HG02678 (cell line): ENCODE results near the gene IL4R.
A peak's percentile ranks its signal among the peaks of the same experiment; 100 is the strongest.
"Not testable (repeated sequence)": the region's sequence is repeated elsewhere in the genome, so short reads cannot be mapped to it uniquely, and the experiment has no call there.

ENCODE experiments used
- ATAC-seq: cut with Tn5 transposase; IDR thresholded peaks from one replicate; pipeline ENCODE4 v1.9.1; 2021; ENCODE audit warnings: mild to moderate bottlenecking, moderate library complexity; ENCODE audit not compliant: unreplicated experiment

Gene IL4R

DNA sequence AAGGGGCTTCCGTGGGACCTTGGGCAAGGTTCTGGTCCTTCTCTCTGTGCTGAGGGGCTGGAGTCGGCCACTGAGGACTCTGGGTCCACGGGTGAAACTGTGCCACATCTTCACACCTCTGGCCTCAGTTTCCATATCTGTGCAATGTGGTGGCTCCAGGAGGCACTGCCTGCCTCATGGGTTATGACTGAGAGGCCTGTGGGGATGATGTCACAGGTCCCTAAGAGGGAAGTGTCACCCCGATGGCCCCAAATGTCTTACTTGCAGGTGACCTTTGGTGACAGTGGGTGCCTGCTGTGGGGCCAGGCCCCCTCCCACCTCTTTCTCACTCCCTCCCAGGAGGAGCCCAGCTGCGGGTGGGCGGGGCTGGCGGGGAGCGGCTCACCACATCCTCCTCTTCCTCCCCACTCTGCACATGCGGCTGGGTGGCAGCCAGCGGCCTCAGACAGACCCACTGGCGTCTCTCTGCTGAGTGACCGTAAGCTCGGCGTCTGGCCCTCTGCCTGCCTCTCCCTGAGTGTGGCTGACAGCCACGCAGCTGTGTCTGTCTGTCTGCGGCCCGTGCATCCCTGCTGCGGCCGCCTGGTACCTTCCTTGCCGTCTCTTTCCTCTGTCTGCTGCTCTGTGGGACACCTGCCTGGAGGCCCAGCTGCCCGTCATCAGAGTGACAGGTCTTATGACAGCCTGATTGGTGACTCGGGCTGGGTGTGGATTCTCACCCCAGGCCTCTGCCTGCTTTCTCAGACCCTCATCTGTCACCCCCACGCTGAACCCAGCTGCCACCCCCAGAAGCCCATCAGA is 88.2 kb downstream of the IL4R start, which contains the start of gene IL21R:
IL21R (plus strand) TSS at position 407 of the 801 bp plus-strand sequence. CDS start 27,898 bp downstream, outside the sequence.
- ATAC-seq = peak; percentile 58

DNA sequence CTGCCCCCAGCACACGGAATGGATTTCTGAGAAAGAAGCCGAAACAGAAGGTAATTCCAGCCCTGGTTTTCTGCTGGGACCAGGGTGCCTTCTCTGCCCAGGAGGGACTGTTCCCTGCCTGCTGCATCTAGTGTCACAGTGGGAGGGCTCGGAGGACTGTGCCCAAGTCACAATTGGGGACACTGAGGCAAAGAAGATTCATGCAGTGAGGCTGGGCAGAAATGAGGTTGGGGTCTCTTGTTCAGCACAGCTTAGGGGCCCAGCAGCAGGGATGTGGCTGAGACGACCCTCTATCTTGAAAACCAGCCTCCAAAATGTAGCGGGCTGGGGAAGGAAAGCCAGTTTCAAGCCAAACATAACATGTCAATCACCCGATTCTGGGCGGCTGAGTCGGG is 88.8 kb downstream of the IL4R start:
- no peak for ATAC-seq

DNA sequence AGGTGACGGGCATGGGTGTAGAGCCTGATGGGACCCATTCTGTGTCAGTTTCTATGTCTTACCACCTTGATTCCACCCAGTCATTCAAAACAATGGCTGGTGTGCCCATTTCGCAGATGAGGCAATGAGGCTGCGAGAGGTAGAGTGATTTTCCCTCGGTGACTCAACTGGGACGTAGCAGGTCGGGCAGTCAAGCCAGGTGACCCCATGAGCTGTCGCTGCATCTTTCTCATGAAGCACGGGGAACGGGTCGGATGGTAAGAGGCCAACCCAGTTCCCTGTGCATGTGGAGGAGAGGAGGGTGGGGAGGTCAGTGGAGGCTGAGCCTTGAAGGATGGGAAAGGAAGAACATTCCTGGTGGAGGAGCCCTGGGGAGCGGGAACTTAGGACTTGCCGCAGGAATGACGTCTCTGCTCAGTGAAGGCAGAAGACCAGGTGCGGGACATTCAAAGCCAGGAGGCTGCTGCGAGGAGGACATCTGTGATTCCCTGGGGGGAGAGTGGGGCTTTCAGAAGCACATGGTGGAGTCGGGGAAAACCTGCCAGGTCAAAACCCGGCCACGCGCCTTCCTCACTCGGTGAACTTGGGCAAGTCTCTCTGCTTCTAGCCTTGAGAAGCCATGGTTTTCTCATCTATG is 89.3 kb downstream of the IL4R start:
- no peak for ATAC-seq

DNA sequence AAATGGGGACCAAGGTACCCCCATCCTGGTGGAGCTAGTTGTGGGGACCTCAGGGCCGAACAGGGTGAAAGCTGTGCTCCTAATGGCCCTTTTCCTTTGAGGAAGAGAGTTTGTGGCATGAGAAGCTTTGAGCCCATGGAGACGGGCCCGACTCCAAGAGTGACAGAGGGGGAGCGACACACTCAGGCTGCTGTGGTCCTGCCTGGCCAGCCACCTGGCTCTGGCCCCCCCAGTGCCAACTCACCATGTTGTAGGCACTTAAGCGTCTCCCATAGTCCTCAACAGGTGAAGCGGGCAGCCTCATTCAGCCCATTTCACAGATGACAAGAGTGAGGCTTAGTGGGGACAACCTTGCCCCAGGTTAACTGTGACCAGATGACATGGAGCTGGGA is 89.8 kb downstream of the IL4R start:
- no peak for ATAC-seq

DNA sequence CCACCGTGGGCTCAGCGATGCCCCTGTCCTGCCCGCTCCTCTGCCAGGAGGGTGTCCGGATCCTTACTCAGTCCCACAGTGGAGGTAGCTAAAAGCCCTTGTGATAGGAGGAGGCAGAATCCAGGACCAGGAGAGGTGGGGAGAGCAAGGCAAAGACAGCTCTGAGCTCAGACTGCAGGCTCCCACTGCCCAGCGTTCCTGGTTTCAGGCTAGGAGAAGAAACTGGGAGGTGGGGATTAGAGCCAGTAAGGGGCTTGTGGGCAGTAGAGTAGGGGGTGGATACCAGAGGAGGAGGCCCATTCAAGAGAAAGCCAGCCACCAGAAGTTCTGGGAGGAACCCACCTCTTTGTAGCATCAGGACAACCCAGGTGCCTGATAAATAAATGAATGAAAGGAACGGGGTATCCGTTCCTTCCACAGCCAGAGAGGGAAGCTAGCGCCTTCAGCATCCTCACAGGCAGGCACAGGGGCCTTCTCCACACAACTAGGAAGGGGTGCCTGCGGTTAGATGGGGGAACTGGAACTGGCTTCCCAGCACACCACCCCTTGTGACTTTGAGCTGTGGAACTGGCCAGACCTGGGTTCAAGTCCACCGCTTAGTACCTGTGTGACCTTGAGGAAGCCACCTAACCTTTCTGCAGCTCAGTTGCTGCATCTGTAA is 90.5 kb downstream of the IL4R start:
- ATAC-seq = no peak

DNA sequence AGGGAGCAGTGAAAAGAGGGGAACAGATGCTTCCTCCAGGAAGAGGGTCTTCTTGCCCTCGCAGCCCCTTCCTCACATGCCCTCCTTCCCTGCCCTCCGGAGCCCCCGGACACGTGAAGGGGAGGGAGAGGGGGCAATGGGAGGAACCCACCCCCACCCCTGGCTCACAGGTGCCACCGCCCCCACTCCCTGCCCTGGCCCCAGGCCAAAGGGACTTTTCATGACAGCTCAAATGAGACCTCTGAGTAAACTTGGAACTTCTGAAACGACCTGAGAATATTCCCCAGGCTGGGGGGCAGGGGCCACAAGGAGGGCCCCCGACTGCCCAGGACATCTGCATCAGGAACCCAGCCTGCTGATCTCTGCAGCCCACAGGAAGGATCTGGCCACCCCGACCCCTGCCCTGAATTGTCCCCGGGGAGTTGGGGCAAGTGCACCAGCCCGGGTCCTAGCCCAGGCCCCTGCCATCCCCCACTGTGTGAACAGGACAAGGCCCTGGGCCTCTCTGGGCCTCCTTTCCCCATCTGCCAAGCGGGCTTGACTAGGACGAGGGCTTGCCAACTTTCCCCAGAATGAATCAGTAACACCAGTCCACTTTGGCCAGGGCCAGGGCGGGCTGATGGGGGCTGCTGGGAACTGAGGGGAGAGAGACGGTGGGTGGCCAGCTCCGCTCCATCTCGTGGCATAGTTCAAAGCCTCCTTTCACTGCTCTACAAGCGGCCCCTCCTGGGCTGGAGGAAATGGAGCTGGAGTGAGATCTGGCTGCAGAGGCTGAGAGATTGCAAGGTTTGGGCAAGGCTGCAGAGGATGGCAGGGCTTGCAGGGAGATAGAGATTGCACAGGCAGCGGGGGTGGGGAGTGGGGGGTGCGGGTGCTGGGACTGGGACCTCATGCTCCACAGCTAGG is 92.0 kb downstream of the IL4R start:
- ATAC-seq = no peak

DNA sequence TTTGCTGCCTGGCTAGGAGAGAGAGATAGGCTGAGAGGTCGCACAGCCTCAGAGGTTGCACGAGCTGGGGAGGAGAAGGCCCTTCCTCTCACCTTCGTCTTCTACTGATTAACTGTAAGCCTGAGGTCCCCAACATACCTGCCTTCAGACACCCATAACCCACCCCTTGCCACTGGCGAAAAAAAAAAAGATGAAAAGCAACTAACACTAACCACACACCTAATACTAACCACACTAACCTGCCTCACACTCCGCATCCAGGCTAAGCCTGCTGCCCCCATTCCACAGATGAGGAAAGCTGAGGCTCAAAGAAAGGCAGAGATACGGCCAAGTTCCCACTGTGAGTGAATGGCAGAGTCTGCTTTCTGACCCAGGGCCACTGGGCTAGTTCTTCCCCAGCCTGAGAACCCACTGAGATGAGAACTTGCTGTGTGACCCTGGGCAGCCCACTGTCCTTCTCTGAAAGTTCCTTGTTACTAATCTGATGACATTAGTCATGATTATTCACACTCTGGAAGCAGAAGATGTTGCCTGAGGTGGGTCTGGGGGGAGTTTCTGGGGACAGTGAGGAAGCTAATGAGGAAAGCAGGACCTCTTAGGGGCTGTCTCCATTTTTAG is 92.8 kb downstream of the IL4R start:
- no peak for ATAC-seq

DNA sequence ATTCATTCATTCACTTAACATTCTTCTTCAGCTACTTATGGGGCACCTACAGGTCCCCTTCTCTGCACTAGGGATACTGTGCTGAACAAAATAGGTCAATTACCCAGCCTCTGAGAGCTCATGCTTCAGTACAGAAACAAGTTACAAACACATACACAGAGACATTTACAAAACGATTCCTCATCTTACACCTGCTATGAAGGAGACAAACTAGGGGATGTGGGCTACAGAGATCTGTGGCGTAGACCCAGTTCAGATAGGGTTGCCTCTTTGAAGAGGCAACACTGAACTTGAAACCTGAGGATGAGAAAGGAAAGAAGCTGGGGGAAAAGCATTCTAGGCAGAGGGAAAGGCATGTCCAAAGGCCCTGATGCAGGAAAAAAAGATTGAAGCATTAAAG is 93.4 kb downstream of the IL4R start:
- ATAC-seq = no peak

DNA sequence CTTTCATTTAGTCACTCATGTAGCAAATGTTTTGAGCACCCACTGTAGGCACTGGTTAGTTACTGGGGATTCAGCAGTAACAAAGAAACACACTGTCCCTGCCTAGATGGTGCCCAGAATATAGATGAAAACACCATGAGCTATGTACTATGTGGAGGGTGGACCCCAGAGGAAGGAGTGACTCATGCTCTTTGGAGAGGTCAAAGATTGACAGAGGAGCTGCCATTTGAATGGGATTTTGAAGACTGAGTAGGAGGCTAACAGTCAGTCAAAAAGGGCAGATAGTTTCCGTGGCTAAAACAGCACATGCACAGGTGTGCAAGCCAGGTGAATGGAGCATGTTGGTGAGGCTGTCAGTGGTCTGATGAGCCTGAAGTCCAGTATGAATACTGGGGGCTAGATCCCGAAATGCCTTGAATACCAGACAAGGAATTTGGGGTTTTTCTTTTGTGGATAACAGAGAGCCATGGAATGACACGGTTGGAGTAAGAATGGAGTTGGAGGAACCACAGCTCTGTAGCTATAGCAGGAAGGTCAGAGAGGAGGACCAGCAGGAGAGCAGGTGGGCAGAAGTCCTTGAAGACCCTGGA is 94.3 kb downstream of the IL4R start:
- peak; percentile 43 for ATAC-seq

DNA sequence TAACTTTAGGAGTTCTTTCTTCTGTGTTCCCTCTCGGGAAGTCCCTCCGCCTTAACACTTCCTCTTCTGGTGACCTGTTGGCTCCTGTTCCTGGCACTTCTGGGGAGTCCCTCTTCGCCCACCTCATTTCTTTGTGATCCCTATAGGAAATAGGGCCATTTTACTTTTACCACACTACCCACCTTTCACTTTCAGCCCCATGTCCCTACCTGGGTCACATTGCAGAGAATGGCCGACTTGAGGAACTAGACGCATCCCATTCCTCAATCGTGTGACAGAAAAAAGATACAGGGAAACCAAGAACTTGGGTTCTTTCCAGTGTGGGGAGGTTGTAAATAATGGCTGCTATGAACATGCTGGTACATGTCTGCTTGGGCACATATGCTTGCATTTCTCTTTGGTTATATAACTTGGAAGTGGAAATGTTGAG is 94.8 kb downstream of the IL4R start:
- no peak for ATAC-seq

DNA sequence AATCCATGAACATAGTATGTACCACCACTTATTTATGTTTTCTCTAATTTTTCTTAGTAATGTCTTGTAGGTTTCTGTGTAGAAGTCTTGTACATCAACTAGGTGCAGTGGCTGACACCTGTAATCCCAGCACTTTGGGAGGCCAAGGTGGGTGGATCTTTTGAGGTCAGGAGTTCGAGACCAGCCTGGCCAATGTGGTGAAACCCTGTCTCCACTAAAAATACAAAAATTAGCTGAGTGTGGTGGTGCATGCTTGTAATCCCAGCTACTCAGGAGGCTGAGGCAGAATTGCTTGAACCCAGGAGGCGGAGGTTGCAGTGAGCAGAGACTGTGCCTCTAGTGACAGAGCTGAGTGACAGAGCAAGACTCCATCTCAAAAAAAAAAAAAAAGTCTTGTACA is 96.2 kb downstream of the IL4R start:
- not testable (repeated sequence) for ATAC-seq

DNA sequence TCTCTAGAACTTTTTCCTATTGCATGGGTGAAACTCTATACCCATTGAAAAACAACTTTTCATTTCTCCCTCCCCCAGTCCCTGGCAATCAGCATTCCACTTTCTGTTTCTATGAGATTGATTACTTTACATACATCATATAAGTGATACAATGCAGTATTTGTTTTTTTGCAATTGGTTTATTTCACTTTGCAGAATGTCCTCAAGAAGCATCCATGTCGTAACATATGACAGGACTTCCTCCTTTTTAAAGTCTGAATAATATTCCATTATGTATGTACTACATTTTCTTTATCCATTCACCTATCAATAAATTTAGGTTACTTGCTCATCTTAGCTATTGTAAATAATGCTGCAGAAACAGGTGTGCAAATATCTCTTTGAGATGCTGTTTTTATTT is 97.0 kb downstream of the IL4R start:
- no peak for ATAC-seq

DNA sequence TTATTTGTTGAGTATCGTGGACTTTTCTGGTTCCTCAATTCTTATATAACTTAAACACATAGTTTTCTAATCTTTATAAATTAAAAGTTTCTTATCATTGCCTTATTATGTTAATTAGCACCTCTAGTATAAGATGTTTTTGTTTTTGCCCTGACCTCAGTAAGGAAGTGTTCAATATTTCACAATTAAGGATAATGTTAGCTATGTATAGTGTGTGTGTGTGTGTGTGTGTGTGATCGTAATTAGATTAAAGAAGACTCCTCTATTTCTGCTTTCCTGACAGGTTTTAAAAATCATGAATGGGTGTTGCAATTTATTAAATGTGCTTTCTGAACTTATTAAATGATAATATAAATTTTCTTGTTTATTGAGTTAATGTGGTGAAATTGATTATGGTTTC is 100.2 kb downstream of the IL4R start:
- no peak for ATAC-seq
